GM13977 (cell line): Measurements from ENCODE around the gene ABTB2.

Experiments used
- DNase-seq: peaks from one replicate; pipeline ENCODE4 v3.0.0; 2012; ENCODE audit warnings: low spot score
- in situ Hi-C: fragments of 300-500 bp; cut with MboI; formaldehyde crosslinking; loops from one replicate; pipeline ENCODE4 v1.12.0; 2022; ENCODE audit warnings: low sequenced_read_pairs, low pct_unique_long_range_greater_than_20kb, mixed read lengths, inconsistent platforms; ENCODE audit not compliant: unreplicated experiment
- TF ChIP-seq, protein P1 (sequence below): IDR thresholded peaks from 2 replicates; pipeline ENCODE4 v1.5.1; 2012; ENCODE audit warnings: mild to moderate bottlenecking, control low read depth; ENCODE audit not compliant: insufficient read depth; ENCODE audit errors: extremely low read depth, missing control alignments

ABTB2 gene

DNA sequence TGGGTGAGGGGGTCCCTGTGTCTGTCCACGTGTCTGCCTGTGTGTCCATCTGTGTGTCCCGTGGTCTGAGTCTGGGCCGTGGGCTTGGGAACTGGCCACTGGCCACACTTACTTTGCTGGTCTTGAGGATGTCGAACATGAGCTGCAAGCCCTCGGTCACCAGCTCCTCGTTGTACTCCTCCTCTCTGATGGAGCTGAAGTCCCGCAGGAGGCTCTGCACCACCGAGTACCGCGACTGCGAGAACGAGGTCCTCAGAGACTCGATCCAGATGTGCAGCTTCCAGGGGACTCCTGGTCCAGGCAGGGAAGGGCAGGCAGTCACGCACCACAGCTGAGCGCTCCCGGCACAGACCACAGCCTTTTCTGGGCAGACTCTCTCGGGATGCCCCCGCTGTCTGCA, 197.0 kb downstream of the ABTB2 start:
- in situ Hi-C loops = no loop called here
- no peak for DNase-seq
- TF ChIP-seq, protein P1, sequence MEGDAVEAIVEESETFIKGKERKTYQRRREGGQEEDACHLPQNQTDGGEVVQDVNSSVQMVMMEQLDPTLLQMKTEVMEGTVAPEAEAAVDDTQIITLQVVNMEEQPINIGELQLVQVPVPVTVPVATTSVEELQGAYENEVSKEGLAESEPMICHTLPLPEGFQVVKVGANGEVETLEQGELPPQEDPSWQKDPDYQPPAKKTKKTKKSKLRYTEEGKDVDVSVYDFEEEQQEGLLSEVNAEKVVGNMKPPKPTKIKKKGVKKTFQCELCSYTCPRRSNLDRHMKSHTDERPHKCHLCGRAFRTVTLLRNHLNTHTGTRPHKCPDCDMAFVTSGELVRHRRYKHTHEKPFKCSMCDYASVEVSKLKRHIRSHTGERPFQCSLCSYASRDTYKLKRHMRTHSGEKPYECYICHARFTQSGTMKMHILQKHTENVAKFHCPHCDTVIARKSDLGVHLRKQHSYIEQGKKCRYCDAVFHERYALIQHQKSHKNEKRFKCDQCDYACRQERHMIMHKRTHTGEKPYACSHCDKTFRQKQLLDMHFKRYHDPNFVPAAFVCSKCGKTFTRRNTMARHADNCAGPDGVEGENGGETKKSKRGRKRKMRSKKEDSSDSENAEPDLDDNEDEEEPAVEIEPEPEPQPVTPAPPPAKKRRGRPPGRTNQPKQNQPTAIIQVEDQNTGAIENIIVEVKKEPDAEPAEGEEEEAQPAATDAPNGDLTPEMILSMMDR = no peak

DNA sequence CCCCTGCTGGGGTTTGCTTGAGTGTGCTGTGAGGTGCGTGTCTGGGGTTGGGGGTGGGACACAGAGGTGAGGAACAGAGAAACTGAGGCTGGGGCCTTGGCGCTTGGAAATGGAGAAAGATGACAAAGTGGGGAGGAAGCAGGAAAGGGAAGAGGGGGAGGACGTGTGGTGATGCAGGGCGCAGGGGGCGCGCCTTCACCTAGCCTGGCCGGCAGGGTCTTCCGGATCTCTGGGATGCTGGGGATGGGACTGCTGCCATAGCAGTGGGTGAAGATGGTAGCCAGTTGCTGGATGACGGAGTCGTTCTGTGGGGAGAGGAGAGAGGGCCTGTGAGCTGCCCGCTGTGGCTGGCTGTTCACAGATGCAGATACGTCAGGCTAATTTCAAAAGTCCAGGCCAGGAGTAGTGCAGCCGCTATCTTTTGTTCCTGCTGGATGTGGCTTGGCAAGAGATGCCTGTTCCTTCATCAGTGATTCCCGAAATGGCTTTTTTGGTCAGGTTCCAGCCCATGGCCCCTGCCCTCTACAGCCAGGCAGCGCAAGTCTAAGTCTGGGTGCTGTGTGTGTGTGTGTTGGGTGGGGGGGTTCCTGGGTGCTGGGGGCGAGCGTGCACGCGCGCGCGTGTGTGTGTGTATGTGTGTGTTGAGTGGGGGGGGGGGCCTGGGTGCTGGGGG, 197.6 kb downstream of the ABTB2 start:
- in situ Hi-C loops = no loop called here
- DNase-seq = no peak
- TF ChIP-seq, protein P1 = no peak

DNA sequence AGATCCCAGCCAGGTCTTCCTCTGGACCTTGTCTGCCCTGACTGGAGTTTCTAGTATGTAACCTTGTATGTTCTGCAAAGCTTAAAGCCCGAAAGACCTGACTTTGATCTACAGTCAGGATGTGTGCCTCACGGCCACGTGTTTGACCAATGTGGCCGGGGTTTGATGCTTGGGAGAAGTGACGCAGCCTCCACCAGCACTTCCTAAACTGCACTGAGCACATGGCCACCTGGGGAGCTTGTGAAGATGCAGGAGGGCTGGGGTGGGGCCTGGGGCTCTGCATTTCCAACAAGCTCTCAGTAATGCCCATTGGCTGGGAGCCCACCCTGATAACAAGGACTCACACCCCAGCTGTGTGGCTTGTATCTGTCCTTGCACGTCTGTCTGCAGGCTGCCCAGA, 199.1 kb downstream of the ABTB2 start:
- TF ChIP-seq, protein P1 = no peak
- in situ Hi-C loops = no loop called here
- no peak for DNase-seq

DNA sequence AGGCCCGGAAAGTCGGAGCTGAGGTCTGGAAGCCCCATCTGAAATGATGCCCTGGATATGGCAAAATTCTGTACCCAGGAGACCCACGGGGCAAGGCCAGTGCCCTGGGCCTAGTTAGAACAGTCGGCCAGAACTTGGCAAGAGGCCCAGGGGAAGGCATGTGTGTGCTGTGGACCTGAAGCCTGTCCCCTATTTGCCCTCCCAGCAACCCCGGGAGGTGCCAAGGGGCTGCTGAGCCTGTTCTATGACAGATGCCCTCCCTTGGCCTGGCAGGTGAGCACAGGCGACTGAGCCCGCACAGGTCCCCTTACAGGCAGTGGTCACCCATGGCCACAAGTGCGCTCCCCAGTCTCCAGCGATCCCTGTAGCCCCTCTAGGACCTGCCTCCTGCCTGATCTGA, 200.6 kb downstream of the ABTB2 start:
- in situ Hi-C loops = no loop called here
- DNase-seq = no peak
- TF ChIP-seq, protein P1 = no peak

DNA sequence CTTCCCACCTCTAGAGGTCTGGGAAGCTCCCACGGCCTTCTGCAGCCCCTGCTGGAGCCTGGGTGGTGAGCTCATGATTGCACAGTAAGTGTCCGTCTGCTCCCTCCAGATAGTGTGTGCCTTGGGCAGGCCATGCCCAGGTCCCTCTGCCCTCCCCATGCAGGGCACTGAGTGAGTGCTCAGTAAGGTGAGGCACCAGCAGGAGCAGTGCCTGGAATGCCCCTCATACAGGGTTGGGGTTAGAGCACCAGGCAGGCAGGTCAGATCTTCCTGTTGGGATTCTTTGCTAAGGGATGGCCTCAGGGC, 202.1 kb downstream of the ABTB2 start:
- in situ Hi-C loops = no loop called here
- TF ChIP-seq, protein P1 = no peak
- no peak for DNase-seq

DNA sequence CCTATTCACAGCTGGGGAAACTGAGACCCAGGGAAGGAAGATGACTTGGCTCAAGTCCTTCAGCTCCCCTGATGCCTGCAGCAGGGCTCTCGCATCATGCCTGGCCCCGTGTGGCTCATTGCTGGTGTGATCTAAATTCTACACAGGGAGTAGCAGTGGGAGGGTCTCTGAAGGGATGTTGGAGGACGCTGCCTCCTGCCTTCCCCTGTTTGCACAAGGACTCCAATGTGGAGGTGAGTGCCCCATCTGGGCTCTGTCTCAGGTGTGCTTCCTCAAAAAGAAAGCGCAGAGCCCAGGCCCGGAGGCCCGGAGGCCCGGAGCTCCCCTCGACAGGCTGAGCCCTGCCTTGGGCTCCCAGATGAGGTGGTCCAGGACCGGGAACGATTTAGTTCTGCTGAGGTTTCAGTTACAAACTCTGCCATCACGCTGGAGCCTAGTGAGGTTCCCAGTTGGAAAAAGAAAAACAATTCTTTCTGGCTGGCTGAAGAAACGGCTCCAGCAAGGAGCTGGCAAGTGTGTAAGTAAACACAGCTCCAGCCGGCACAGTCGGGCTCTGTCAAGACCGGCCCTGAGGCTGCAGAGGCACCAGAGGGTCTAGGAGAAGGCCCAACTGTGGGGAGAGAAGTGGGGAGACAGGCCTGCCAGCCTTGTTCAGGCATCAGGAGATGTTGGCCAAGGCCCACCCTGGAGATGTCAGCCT, 202.6 kb downstream of the ABTB2 start:
- in situ Hi-C loops = no loop called here
- TF ChIP-seq, protein P1 = no peak
- no peak for DNase-seq
